GM18951 (cell line): ENCODE results near the gene NME4.
"Not testable (repeated sequence)": the region's sequence is repeated elsewhere in the genome, so short reads cannot be mapped to it uniquely, and the experiment has no call there.

ENCODE experiments used
- POLR2A ChIP-seq: IDR thresholded peaks from 4 replicates; pipeline ENCODE4 v1.6.1; 2011; ENCODE audit warnings: mild to moderate bottlenecking; ENCODE audit not compliant: insufficient read length, insufficient read depth; ENCODE audit errors: extremely low read depth
- in situ Hi-C: fragments of 300-500 bp; cut with MboI; formaldehyde crosslinking; loops from one replicate; pipeline ENCODE4 v1.12.0; 2022; ENCODE audit warnings: low sequenced_read_pairs, mixed read lengths, inconsistent platforms; ENCODE audit not compliant: unreplicated experiment

Gene NME4

DNA sequence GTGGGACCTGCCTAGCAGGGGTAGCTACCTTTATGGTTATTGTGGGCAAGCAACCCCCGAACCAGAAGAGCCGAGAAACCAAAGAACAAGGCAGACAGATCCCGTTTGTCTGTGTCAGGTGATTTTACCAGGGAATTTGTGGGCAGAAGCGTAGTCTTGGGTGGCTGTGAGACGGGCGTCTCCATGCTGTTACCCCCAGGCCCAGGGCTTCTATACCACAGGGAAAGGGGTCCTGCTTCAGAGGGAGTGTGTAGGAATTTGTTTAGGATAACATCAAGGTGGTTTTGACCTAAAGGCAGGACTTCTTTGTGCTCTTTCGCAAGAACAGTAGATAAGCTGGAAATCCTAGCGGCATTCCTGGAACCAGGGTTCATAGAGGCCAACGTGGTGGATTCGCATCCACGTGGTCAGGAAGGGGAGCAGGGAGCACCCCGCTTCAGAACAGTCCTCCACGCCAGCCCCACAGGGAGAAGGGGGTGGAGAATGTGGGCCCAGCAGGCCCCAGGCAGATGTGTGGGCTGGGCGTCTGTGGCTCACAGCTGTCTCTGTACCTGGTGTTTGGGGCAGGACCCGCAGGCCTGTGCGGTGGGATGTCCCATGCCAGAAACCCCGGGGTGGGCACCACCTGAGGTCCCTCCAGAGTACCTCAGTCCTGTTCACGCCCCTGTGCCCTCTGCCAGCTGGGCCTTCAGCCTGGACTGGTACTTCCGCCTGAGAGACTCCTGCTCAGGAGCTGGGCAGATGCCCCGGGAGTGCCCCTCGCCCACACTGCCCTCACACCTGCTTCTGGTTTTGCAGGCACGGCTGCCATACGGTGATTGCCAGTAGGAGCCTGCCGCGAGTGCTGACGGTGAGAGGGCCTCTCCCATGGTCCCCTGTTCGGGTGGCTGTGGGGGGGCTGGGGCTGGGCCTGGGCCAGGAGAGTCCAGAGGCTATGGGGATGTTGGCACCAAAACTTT is 8.8 kb downstream of the NME4 start:
- TF ChIP-seq POLR2A = no peak
- in situ Hi-C loops = no loop called here

DNA sequence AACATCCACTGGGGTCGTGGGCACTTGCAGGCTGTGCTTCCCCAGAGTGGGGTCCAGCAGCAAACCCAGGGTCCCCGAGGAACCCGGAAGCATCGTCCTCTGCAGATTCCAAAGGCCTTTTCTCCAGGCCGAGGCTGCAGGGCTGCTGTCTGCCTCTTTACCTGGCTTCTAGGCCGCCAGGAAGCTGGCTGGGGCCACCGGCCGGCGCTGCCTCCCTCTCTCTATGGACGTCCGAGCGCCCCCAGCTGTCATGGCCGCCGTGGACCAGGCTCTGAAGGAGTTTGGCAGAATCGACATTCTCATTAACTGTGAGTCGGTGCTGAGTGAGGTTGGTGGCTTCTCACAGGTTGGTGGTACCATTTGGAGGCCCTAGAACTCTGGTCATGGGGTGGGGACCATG is 10.3 kb downstream of the NME4 start:
- in situ Hi-C loops = no loop called here
- no peak for TF ChIP-seq POLR2A

DNA sequence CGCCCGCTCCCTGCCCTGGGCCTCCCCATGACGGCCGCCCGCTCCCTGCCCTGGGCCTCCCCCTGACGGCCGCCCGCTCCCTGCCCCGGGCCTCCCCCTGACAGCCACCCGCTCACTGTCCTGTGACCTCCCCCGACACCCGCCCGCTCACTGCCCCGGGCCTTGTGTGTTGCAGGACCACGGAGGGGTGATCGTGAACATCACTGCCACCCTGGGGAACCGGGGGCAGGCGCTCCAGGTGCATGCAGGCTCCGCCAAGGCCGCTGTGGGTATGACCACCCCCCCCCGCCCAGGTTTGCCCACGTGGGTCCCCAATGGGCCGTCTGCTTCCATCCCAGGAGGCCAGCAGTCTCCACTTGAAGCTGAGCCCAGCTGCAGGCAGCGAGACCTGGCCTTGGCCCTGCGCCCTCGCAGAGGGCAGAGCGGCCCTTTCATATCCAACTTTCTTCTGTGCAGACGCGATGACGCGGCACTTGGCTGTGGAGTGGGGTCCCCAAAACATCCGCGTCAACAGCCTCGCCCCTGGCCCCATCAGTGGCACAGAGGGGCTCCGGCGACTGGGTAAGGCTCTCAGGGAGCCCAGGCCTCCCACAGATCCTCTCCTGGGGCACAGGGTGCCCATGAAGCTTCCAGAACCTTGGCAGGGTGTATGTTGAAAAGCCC is 13.6 kb downstream of the NME4 start:
- in situ Hi-C loops = no loop called here
- TF ChIP-seq POLR2A = no peak

DNA sequence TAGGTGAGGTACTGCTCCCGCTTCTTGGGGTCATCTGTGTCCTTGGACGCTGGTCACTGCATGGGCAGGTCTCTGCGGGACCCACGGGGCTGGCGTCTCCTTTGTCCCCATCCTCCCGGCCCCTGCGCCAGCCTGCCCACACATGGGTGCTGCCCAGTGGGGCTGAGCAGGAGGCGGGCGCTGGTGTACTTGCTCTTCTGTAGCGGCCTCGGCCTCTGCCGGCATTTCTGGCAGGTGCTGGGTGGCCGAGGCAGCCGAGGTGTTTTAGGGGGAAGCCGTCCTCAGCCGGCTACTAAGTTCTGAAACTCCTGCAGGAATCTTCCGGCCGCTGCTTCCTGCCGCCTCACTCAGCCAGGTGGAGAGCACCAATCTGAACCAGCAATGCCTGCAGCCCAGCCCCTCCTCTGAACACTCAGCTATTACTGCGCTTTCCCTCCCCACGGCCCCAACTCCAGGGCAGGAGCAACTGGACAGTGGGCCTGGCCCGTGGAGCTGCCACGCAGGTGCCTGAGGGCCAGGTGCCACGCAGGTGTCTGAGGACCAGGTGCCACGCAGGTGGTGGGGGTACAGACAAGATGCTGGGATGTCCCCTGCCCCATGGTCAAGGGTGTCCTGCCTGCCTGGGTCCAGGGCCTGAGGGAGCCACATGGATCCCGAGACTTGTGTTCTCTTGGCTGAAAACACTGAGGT is 14.7 kb downstream of the NME4 start:
- no peak for TF ChIP-seq POLR2A
- in situ Hi-C loops = no loop called here

DNA sequence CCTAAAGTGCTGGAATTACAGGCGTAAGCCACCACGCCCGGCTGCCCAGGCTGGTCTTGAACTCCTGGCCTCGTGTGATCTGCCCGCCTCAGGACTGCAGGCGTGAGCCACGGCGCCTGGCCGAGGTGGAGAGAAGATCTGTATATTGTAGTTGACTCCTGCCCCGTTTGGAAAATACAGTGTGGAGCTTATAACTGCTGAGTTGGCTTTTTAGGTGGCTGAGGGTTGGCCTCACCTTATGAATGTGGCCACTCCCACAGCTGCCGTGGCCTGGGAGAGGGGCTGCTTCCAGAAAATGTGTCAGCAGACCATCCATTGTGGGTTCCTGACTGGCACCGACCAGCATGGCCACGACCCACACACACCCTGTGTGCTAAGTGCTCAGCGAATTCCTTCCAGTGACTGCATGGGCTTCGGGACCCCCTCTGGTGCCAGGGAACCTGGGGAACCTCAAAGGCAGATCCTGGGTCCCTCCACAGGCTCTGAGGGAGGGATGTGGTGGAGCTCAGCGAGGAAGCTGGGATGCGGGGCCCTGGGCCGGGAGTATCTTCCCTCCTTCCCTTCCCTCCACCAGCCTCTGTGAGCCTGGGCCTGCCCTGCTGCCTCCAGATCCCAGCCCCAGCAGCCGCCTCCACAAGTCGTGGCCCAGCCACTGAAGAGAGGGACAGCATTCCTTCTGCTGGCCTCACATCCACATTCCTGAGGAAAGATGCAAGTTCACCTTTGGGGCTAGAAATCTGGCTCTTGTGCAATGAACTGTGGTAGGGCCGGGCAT is 17.6 kb downstream of the NME4 start:
- no peak for TF ChIP-seq POLR2A
- in situ Hi-C loops = no loop called here

DNA sequence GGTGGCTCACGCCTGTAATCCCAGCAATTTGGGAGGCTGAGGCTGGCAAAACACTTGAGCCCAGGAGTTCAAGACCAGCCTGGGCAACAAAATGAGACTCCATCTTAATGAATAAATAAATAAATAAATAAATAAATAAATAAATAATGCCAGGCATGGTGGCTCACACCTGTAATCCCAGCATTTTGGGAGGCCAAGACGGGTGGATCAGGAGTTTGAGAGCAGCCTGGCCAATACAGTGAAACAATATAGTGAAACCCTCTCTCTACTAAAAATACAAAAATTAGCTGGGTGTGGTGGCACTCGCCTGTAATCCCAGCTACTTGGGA is 18.1 kb downstream of the NME4 start:
- in situ Hi-C loops = not testable (repeated sequence)

DNA sequence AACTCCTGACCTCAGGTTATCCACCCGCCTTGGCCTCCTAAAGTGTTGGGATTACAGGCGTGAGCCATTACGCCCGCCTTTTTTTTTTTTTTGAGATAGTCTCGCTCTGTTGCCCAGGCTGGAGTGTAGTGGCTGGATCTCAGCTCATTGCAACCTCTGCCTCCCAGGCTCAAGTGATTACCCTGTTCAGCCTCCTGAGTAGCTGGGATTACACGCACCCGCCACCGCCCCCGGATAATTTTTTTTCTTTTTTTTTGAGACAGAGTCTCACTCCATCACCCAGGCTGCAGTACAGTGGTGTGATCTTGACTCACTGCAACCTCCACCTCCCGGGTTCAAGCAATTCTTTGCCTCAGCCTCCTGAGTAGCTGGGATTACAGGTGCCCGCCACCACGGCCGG is 25.2 kb downstream of the NME4 start:
- in situ Hi-C loops = not testable (repeated sequence)

DNA sequence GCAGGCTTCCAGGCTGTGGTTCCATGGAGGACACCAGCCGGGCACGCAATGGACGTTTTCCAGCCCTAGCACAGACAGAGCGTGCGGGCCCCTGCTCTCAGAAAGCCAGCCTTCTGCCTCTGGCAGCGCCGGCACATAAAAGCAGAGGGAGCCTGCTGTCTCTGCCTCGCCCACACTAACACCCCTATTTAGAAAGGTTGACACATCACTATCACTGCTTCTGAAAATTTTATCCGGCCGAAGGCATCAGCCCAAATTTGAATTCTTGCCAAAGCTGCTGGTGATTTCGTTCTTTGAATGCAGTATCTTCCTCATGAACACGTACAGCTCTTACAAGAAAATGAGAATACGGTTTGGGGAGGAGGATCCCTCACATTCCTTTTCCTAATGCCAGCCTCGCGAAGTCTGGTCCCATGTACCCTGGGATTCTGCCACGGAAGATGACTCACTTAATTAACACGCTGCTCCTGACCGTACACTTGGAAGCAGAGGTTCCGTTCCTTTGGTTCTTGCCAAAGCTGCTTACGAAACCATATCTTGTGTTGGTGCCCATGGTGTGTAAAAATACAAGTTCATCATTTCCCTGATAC is 27.1 kb downstream of the NME4 start:
- in situ Hi-C loops = no loop called here
- TF ChIP-seq POLR2A = no peak

DNA sequence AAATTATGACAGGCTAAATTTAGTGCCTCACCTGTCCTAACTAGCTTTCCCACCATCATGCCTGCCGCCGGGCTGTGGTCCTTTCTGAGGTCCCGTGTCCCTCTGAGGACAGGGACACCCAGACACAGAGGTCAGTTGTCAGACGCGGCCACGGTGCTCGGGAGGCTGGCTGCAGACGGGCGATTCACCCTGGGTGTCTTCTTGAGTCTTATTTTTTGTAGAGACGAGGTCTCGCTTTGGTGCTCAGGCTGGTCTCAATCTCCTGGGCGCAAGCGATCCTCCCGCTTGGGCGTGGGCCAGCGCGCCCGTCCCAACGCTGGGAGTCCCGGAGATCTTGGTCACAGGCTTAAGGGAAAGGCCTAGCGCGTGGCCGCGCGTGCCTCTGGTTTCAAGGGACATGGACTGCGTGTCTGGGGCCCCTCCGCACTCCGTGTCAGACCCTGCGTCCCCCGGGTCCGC is 27.7 kb downstream of the NME4 start:
- TF ChIP-seq POLR2A = no peak
- in situ Hi-C loops = no loop called here

DNA sequence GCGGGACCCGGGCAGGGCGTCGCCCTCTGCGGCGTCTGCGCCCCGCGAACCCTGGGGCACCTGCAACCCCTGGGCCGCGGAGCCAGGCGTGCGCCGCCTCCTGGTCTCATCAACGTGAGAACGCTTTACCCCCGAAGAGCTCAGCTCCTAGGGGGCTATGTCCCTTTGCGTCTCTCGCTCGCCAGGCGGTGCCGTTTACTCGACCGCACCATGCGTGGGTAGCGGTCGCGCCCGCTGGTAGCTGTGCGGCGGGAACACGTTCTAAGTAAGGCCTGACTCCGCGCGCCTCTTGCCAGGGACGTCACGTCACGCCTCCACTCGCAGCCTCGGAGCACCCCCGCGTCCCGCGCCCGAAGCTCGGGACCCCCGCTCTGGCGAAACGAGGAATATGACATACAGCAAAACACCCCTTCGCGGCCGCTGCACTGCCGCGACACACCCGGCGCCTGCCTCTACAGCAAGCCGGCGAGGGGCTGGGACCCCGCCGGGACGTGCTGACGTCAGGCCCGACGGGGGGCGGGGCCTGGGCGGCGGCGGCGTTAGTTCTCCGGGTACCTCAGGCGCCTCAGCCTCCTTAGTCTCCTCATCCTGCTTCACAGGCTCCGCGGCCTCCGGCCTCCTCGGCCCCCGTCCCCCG is 28.2 kb downstream of the NME4 start, which contains the start of gene RAB11FIP3:
RAB11FIP3 (plus strand) TSS at position 568 of the 637 bp plus-strand sequence. CDS start 358 bp downstream, outside the sequence.
- in situ Hi-C loops = no loop called here
- peak; percentile 90 for TF ChIP-seq POLR2A

DNA sequence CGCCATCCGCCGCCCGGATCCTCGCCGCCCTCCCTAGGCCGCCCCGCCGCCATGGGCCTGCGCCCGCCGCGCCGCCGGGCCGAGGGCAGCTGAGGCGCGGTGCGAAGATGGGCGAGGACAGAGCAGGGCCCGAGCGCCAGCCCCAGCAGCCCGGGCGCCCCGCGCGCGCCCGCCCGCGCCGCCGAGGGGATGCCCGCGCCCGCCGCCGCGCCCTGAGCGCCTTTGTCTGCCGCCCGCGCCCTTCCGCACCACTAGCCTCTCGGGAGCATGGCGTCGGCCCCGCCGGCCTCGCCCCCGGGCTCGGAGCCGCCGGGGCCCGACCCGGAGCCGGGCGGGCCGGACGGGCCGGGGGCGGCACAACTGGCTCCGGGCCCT is 28.7 kb downstream of the NME4 start:
- in situ Hi-C loops = no loop called here
- no peak for TF ChIP-seq POLR2A

DNA sequence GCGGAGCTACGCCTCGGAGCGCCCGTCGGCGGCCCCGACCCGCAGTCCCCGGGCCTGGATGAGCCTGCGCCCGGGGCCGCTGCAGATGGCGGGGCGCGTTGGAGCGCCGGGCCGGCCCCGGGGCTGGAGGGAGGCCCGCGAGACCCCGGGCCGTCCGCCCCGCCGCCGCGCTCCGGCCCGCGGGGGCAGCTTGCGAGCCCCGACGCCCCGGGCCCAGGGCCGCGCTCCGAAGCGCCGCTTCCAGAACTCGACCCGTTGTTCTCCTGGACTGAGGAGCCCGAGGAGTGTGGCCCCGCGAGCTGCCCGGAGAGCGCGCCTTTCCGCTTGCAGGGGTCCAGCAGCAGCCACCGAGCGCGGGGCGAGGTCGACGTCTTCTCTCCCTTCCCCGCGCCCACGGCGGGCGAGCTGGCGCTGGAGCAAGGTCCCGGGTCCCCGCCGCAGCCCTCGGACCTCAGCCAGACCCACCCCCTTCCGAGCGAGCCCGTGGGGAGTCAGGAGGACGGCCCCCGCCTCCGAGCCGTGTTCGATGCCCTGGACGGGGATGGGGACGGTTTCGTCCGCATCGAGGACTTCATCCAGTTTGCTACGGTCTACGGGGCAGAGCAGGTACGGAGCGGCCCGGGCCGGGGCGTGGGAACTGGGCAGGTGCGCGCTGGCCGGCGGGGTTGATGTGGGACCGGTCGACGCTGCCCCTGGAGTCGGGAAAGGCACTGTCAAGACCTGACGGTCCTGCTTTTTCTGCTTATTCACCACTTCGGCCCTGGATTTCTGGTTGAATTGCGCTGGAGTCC is 29.3 kb downstream of the NME4 start:
- no peak for TF ChIP-seq POLR2A
- in situ Hi-C loops = no loop called here

DNA sequence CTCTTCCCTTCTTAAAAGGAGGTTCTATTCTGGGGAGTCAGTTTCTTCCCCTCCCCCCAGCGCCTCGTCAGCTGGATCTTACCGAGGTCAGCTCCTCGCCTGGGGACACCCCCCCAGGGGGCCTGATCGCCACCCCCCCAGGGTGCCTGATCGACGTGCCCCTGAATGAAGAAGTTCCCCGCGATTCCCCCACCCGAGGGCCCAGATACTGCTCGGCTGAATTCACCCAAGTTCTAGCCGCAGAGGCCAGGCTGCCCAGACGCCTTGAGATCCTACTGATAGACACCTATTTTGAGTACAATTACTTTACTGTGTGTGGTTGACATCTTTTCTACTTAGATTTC is 29.9 kb downstream of the NME4 start:
- no peak for TF ChIP-seq POLR2A
- in situ Hi-C loops = no loop called here
